ENCODE results near the gene ANKUB1.

GRCh38 chr3:149752788-149753136, 39.6 kb downstream of the ANKUB1 start:
- no peak for TF ChIP-seq CTCF (IDR thresholded peaks at IDR 0.05 in 2 of 3, conservative IDR thresholded peaks at IDR 0.05 in 1 of 3; ENCODE audit: insufficient read depth in 2 of 3, low read depth in 1 of 3, low read length in 3 of 3)
- no peak for TF ChIP-seq RNF2 (IDR thresholded peaks at IDR 0.05)
